PFSK-1 (cell line): ENCODE measurements around the gene LRRC4C.

Experiments used
- FOXP2 ChIP-seq: optimal IDR thresholded peaks from 2 replicates; pipeline ENCODE3; 2011; ENCODE audit warnings: borderline replicate concordance, control low read depth, inconsistent platforms; ENCODE audit not compliant: insufficient read depth; ENCODE audit errors: extremely low read length, extremely low read depth
- POLR2AphosphoS5 ChIP-seq: IDR thresholded peaks from 2 replicates; pipeline ENCODE4 v1.6.1; 2012; ENCODE audit warnings: low read depth, mild to moderate bottlenecking, control low read depth, low read length, moderate library complexity
- SIN3A ChIP-seq: IDR thresholded peaks from 2 replicates; pipeline ENCODE4 v1.6.1; 2012; ENCODE audit warnings: mild to moderate bottlenecking, low read length, moderate library complexity, borderline replicate concordance; ENCODE audit not compliant: insufficient read depth
- TAF1 ChIP-seq: IDR thresholded peaks from 2 replicates; pipeline ENCODE4 v1.6.1; 2012; ENCODE audit warnings: low read length, control low read depth, borderline replicate concordance; ENCODE audit not compliant: insufficient read depth
- TF ChIP-seq, protein P1 (sequence below), 2 experiments: IDR thresholded peaks; 2 replicates each; pipeline versions ENCODE4 v1.6.1 to v1.8.0; 2011 to 2012; ENCODE audit warnings: low read depth in 2 of 2, low read length in 2 of 2, control low read depth in 1 of 2, inconsistent platforms in 1 of 2, mild to moderate bottlenecking in 1 of 2, moderate library complexity in 1 of 2; ENCODE audit not compliant: insufficient read depth in 1 of 2

The LRRC4C gene

DNA sequence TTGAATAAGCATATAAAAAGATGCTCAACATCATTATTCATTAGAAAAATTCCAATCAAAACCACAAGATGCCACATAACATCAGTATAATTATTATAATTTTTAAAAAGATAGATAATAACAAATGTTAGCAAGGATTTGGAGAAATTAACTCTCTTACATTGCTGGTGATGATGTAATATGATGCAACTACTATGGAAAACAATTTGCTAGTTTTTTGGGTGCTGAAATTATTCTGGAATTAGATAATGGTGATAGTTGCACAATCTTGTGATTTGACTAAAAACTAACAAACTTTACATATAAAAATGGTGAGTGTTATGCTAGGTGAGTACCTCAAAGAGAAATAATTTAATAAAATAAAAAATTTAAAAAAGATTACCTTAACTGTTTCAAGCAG, 412.2 kb downstream of the LRRC4C start:
- TF ChIP-seq SIN3A = no peak

DNA sequence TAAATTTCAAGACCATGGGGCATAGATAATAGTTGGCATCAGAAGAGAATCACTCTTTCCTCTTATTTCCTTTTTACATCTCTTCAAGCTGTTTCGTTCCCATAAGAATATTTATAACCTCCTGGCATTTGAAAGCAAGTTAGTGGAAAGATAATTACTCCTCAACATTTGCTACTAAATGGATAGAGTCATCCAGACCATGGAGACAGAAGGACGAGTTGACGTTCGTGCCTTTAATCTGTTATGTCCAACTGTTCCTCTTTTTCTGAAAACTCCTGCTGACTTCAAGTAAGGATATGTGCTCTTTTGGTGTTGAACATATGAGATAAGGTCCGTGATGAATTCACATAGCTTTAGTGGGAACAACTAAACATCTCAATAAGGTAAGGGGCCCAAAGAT, 414.2 kb downstream of the LRRC4C start:
- TF ChIP-seq FOXP2 (no peak), SIN3A (no peak), POLR2AphosphoS5 (no peak), TAF1 (no peak)
- TF ChIP-seq, protein P1, sequence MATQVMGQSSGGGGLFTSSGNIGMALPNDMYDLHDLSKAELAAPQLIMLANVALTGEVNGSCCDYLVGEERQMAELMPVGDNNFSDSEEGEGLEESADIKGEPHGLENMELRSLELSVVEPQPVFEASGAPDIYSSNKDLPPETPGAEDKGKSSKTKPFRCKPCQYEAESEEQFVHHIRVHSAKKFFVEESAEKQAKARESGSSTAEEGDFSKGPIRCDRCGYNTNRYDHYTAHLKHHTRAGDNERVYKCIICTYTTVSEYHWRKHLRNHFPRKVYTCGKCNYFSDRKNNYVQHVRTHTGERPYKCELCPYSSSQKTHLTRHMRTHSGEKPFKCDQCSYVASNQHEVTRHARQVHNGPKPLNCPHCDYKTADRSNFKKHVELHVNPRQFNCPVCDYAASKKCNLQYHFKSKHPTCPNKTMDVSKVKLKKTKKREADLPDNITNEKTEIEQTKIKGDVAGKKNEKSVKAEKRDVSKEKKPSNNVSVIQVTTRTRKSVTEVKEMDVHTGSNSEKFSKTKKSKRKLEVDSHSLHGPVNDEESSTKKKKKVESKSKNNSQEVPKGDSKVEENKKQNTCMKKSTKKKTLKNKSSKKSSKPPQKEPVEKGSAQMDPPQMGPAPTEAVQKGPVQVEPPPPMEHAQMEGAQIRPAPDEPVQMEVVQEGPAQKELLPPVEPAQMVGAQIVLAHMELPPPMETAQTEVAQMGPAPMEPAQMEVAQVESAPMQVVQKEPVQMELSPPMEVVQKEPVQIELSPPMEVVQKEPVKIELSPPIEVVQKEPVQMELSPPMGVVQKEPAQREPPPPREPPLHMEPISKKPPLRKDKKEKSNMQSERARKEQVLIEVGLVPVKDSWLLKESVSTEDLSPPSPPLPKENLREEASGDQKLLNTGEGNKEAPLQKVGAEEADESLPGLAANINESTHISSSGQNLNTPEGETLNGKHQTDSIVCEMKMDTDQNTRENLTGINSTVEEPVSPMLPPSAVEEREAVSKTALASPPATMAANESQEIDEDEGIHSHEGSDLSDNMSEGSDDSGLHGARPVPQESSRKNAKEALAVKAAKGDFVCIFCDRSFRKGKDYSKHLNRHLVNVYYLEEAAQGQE (IDR thresholded peaks at IDR 0.05; ENCODE audit: insufficient read depth in 1 of 2, low read depth in 2 of 2, low read length in 2 of 2) = no peak

DNA sequence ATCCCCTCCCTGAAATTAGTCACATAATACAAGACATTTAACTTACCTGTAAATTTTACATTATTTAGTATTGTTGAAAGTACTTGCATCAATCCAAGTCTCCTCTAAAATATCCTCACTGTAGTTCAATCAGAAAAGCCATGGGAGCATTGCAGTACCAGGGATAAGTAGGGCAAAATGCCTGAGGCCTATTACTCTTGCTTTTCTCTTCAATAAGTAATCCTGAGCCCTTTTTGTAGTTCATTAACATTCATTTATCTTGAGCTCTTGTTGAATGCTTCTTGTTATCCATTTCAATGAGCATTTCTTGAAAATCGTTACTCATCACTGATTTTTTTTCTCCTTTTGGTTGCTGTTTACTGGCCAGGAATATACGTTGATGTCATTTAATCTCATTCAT, 414.7 kb downstream of the LRRC4C start:
- TF ChIP-seq SIN3A = no peak
- no peak for TF ChIP-seq POLR2AphosphoS5
- TF ChIP-seq TAF1 = no peak
- TF ChIP-seq, protein P1 (IDR thresholded peaks at IDR 0.05; ENCODE audit: insufficient read depth in 1 of 2, low read depth in 2 of 2, low read length in 2 of 2) = no peak
- TF ChIP-seq FOXP2 = no peak

DNA sequence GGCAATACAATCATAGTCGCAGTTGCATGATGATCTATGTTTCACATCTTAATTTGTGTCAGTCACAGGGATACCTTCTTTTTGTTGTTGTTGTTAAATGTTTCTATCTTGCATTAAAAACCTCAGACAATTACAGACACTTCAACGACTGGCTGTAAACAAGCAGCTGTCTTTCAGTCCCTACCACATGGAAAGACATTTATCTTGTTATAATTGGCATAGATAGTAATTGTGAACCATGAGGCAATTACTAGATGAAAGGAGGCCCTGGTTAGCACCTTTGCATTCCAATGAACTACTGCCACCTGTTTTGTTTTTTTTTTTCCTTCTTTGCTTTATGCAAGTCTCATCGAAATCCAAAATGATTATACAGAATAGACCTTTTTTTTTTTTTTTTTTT, 416.8 kb downstream of the LRRC4C start:
- TF ChIP-seq POLR2AphosphoS5 = no peak
- TF ChIP-seq, protein P1 (IDR thresholded peaks at IDR 0.05; ENCODE audit: insufficient read depth in 1 of 2, low read depth in 2 of 2, low read length in 2 of 2) = no peak

DNA sequence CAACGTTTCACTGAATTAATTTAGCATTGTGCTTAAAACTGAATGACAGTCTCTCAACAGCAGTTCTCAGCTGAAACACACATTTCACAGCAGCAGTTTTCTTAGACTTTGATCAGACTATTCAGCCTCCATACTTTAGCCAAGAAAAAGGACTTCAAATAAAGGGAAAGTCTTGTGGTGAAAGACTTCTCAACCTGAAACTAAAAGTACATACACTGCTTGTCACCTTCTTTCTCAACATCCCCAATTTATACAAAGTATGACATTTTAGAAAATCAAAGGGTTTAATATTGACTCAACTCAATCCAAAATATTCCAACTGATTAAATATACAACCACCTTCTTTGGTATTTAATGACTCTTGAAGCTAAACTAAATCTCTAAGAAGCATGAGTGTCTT, 419.0 kb downstream of the LRRC4C start:
- TF ChIP-seq TAF1 (no peak), POLR2AphosphoS5 (no peak), SIN3A (no peak), FOXP2 (no peak)

DNA sequence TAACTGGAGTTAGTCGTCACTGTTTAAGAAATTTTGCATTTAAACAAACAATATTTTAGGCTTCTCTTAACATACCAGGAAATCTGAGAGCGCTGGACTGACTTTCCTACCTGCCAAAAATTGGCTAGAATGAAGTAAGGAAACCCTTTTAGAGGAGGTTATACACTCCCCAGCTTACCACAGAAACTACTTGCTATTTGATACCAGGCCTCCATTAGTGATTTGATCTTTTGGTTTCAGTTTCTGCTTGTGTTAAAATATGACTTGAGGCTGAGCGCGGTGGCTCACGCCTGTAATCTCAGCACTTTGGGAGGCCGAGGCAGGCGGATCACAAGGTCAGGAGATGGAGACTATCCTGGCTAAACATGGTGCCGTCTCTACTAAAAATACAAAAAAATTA, 419.9 kb downstream of the LRRC4C start:
- no peak for TF ChIP-seq SIN3A
- TF ChIP-seq FOXP2 = no peak
- TF ChIP-seq POLR2AphosphoS5 = no peak
- no peak for TF ChIP-seq TAF1
- TF ChIP-seq, protein P1 (IDR thresholded peaks at IDR 0.05; ENCODE audit: insufficient read depth in 1 of 2, low read depth in 2 of 2, low read length in 2 of 2) = no peak
